Nucleus accumbens (tissue), 56 donors: ENCODE data around the gene SGCD.
A peak's percentile ranks its signal among the peaks of the same experiment; 100 is the strongest.

Source experiments
- DNase-seq, 56 donors: peaks; one replicate each; lab custom pipeline; 2025; lab: John Stamatoyannopoulos, UW

The SGCD gene

GRCh38 chr5:156450778-156451177, 123.8 kb downstream of the SGCD start:
- DNase-seq: no peak

DNA sequence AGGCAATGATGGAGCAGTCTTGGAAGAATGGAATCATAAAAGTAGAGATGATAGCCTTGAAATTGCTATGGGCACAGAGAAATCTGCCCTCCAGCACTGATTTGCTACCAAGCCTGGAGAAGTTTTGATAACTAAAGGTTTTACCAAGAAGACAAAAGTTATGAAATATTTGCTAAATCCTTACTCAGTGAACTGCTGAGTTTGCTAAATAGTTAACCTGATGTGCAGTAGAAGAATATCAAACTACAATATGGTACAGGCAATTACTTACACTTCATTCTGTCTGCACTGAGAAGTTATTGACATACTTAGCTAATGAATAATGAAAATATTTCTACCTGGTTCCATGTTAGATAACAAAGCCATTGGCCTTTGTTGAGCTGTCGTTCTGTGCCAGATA, 124.5 kb downstream of the SGCD start:
- no peak for DNase-seq

- DNase-seq: no peak
Observed at GRCh38 chr5:156456857-156457256, 129.9 kb downstream of the SGCD start.

DNA sequence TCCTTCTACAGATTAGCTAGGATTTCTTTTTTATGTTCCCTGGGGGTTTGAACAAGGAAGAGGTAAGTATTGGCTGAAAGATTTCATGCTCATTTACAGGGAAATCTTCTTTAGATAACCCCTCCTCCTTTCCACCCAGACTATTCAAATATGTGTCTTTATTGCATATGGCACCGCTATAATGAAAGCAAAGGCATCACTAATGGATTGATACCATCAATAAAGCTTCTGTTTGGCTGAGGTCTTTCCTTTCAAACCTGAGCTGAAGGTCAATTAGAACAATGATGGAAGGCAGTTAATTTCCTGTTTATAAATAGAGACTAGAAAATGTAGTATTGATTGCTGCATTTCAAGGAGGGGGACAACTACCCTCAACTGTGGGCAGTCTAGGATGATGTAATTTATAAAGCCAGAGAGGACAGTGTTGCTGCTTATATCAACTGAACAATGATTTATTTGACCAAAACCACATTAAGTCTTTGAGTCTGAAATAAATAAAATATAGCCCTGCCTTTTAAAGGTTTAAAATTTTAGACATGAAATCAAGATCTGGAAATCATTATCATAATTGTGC, 132.9 kb downstream of the SGCD start:
- DNase-seq: no peak

DNA sequence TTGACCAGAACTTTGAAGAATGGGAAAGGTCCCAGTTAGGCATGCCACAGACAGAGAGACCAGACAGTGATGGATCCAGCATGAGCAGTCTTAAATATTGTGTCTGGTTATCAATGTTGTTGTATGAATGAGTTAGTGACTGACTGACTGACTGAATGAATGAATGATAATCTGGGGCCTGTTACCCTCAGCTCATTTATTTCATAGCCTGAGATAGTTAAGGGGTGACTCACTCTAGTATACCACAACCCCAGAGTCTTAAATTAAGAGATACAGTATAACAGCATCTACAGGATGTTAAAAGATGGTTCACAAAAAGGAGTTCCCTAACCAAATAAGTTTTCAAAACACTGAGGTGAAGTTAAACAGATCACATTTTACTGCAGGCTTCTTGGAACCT, 133.5 kb downstream of the SGCD start:
- DNase-seq: no peak

DNA sequence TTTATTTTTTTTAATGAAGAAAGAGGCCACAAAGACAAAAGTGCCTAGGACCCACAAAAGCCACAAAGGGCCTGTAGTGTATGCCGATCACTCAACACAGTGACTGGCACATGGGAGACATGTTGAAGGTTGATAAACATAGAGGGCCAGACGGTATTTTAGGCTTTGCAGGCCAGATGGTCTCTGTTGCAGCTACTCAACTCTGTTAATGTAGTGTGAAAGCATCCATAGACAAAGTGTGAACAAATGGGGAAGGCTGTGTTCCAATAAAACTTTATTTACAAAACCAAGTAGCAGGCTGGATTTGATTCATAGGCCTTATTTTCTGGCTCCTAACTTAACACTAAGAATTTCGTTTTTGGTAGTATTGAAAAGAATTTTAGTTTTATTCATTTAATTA, 139.9 kb downstream of the SGCD start:
- DNase-seq: no peak

- DNase-seq: peak in 1 of 56 donors; percentile 33
Observed at GRCh38 chr5:156469636-156470035, 142.7 kb downstream of the SGCD start.

DNA sequence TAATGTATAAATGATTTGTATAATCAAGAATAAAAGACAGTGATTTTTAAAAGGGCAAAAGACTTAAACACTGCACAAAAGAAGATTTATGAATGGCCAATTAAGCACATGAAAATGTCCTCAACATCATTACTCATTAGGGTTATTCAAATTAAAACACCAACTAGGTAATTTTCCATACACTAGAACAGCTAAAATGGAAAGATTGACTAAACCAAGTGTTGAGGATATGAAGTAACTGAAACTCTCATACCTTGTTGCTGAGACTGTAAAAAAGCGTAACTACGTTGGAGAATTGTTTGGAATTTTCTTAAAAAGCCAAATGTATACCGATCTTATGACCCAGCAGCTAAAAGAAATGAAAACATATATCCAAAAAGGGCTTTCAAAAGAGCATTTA, 144.9 kb downstream of the SGCD start:
- no peak for DNase-seq

DNA sequence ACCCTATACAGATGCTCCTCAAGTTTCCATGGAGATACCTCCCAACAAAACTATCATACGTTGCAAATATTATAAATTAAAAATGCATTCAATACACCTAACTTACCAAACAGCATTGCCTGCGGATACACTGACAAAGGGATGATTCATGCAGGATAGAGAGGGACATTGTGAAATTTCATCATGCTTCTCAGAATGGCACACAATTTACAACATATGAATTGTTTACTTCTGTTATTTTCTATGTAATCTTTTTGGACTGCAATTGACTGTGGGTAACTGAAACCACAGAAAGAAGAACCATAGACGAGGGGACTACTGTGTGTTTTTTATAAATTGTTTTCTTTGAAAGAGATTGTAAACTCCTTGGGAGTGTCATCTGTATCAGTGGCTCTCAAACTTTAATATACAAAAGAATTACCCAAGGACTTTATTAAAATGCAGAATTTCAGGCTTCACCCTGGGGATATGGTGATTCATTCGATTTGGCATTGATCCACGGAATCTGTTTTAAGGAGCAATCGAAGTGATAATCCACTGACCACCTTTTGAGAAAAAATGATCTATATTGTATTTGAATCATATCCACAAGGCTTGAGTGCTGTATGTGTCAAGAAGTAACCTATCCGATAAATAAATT, 146.4 kb downstream of the SGCD start:
- no peak for DNase-seq

DNA sequence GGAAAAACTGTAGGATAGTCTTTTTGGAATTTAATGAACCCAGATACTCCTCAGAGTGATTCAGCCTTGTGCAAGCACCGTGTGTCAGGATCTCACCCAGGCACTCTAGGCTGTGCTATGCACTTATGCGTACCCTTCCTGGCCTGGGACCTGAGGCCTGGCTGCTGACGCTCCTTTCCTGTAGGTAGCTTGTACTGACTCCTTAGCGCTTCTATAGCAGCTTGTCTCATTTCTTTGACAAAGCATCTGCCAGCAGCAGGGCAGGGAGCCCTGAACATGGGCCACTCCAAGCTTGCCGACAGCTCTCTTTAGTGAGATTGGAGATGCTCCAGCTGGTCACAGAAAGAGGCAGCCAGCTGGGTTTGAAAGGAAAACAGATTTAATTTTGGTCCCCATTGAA, 147.3 kb downstream of the SGCD start:
- DNase-seq: peak in 46 of 56 donors; percentile 1 to 73 (median 28)

DNA sequence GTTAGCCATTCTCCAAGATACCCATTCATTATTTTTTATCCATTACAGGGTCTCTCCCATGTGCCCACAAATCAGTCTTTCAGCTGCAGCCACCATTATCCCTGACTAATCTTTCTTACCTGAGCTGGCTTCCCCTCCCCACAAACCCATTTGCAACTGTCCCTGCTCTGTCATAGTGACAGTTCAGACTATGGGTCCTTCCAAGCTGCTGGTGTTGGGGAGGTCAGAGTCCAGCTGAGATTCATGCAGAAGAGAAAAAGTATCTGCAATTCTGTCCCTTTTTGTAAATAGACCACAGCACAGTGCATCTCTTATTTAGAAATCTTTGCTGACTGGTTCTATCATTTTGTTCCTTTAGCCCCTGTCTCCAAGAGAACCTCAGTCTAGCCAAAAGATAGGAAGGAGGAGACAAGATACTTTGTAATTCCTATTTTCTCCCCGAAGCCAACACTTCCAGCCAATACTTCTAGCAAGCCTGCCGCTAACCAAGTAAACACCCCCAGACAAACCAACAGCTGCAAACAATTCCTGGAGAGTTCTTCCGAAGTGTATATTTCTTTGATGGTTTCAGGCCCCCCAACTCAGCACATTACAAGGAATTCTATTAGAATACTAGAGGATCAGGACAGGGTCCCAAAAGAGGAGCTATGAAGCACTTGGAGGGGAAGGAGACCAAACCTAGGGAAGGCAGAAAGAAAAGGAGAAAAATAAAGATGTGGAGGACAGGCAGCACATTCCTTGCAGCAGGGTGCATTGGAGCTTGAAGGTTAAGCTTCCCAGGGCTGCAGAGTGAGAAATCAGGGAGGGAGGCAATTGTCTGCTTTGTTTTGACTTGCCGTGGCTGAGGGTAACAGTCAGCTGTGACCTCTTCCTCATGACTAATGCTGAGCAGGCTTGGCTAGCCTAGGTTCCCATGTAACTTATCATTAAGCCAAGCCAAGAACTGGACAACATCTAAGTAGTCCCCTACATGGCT, 148.5 kb downstream of the SGCD start:
- DNase-seq: peak in 7 of 56 donors; percentile 3 to 72 (median 7)

GRCh38 chr5:156476158-156476551, 149.2 kb downstream of the SGCD start:
- DNase-seq: no peak

DNA sequence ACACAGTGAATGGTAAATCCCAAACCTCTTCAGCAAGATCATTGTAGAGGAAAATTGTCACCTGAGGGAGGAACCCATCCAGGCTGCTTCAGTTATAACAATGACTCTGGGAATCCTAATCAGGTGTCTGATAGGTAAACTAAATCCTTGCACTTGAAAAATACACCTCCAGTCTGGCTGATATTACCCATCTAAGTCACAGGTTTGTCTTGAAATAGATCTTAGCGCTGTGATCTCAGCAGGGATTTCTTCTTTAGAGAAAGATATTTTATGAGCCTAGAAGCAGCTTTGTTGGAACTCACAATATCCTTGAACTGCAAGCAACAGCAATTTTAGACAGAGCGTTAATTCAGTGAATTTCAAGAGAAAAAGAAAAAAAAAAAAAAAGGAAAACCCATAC, 149.7 kb downstream of the SGCD start:
- DNase-seq: no peak

- no peak for DNase-seq
Observed at GRCh38 chr5:156477196-156477595, 150.2 kb downstream of the SGCD start.

- no peak for DNase-seq
Observed at GRCh38 chr5:156479849-156480248, 152.9 kb downstream of the SGCD start.

DNA sequence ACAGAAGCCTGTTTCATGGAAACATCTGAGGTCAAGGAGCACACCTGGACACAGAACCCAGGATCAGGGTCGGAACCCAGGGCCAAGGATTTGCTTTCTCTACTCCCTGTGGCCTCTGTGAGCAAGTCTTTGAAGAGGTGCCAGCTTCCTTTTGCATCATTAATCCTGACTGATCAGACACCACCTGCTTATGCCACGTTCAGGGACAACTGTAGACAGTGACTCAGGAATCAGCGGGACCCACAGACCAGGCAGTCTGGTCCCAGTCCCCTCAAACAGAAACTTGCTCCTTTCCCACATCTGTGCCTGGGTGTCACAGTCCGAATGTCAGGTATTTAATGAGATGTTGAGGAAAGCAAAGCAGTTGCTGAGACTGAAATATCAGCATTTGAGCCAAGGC, 154.8 kb downstream of the SGCD start:
- DNase-seq: no peak

- DNase-seq: no peak
Observed at GRCh38 chr5:156482818-156483217, 155.9 kb downstream of the SGCD start.

DNA sequence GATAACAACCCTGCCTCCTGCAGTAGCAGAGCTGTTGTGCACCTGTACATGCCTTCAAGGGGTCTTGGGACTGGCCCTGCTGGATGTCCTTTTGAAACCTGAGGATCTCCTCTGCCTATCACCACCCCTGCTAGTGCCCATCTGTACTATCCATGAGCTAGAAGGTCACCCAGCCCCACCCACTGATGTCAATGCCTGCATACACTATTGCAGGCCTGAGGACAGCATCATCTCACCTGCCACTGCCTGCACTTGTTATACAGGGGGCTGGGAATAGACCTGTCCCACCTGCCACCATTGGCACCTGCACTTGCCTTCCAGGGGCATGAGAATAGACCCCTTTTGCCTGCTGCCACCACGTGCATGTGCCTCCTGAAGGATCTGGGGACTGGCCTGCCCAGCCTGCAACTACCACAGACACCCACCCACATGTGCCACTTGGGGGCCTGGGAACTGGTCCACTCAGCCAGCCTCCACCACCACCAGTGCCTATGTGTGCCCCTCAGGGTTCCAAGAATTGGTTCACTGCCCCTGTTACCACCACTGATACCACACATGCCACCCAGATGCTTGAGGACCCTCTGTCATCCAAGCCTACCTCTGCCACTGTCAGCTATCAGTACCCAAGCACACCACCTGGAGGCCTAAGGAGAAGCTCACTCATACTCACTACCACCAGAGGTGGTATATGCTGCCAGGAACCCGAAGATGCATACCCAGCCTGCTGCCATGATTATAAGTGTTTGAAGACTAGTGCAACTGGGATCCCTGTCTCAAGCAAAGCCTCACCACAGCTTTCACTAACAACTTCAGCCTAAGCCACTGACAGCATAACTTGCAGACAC, 159.7 kb downstream of the SGCD start:
- no peak for DNase-seq

- DNase-seq: no peak
Observed at GRCh38 chr5:156491766-156492165, 164.8 kb downstream of the SGCD start.

- no peak for DNase-seq
Observed at GRCh38 chr5:156496291-156496690, 169.3 kb downstream of the SGCD start.

GRCh38 chr5:156497804-156498208, 170.8 kb downstream of the SGCD start:
- DNase-seq: peak in 6 of 56 donors; percentile 15 to 42 (median 21)
